ENCODE results near the gene GRIN2A.

The GRIN2A gene

GRCh38 chr16:9801651-9802050 lies 380.6 kb downstream of the GRIN2A start:
- no peak for DNase-seq
- no peaks in the 10 kb centered on the region for H3F3A ChIP-seq (ENCODE audit: insufficient read depth, low read length)
- H3K27ac ChIP-seq (ENCODE audit: low read length) = no peak overlapping the region
- H3K9me2 ChIP-seq (replicated peaks; ENCODE audit: insufficient read depth, low read length) = no peaks in the 10 kb centered on the region
- H3K4me2 ChIP-seq (ENCODE audit: low read depth, low read length) = no peak overlapping the region
- H2AFZ ChIP-seq (ENCODE audit: low read length) = no peak overlapping the region
- H3K4me3 ChIP-seq (ENCODE audit: low read length) = no peak overlapping the region
- no peak overlapping the region for H3K9ac ChIP-seq (ENCODE audit: low read length)
- no peaks in the 10 kb centered on the region for H3K36me3 ChIP-seq (replicated peaks; ENCODE audit: insufficient read depth, low read length)
- no peaks in the 10 kb centered on the region for H4K20me1 ChIP-seq (ENCODE audit: insufficient read depth, low read length)
- no peaks in the 10 kb centered on the region for H3K4me1 ChIP-seq (ENCODE audit: low read length)
- no peak for TF ChIP-seq CTCF (IDR thresholded peaks at IDR 0.05; ENCODE audit: low read length)
- TF ChIP-seq EZH2phosphoT487 (IDR thresholded peaks at IDR 0.05; ENCODE audit: low read length) = no peak
- TF ChIP-seq EZH2 (optimal IDR thresholded peaks at IDR 0.05; ENCODE audit: low read depth, low read length) = no peak
- no peaks in the 10 kb centered on the region for H3K79me2 ChIP-seq (ENCODE audit: low read length)
- no peaks in the 10 kb centered on the region for H3K9me3 ChIP-seq (replicated peaks; ENCODE audit: insufficient read depth, low read length)
- no peaks in the 10 kb centered on the region for H3K27me3 ChIP-seq (replicated peaks; ENCODE audit: insufficient read depth, low read length)

- Histone ChIP-seq H3K9me3 (replicated peaks; ENCODE audit: insufficient read depth, low read length) (no peaks in the 10 kb centered on the region), H3K79me2 (ENCODE audit: low read length) (no peaks in the 10 kb centered on the region), H3K9me2 (replicated peaks; ENCODE audit: insufficient read depth, low read length) (no peaks in the 10 kb centered on the region), H3F3A (ENCODE audit: insufficient read depth, low read length) (no peaks in the 10 kb centered on the region), H3K4me1 (ENCODE audit: low read length) (no peaks in the 10 kb centered on the region), H3K4me2 (ENCODE audit: low read depth, low read length) (no peak overlapping the region), H3K27me3 (replicated peaks; ENCODE audit: insufficient read depth, low read length) (no peaks in the 10 kb centered on the region), H3K36me3 (replicated peaks; ENCODE audit: insufficient read depth, low read length) (no peaks in the 10 kb centered on the region), H3K9ac (ENCODE audit: low read length) (no peak overlapping the region), H3K27ac (ENCODE audit: low read length) (no peak overlapping the region), H3K4me3 (ENCODE audit: low read length) (no peak overlapping the region), H4K20me1 (ENCODE audit: insufficient read depth, low read length) (no peaks in the 10 kb centered on the region), H2AFZ (ENCODE audit: low read length) (no peak overlapping the region)
- TF ChIP-seq CTCF (IDR thresholded peaks at IDR 0.05; ENCODE audit: low read length) = no peak
- TF ChIP-seq EZH2 (optimal IDR thresholded peaks at IDR 0.05; ENCODE audit: low read depth, low read length) = no peak
- no peak for TF ChIP-seq EZH2phosphoT487 (IDR thresholded peaks at IDR 0.05; ENCODE audit: low read length)
- no peak for DNase-seq
Observed at GRCh38 chr16:9800186-9800738, 382.0 kb downstream of the GRIN2A start.

- Histone ChIP-seq H3K79me2 (ENCODE audit: low read length) (no peaks in the 10 kb centered on the region), H3K9ac (ENCODE audit: low read length) (no peak overlapping the region), H4K20me1 (ENCODE audit: insufficient read depth, low read length) (no peaks in the 10 kb centered on the region), H3K27me3 (replicated peaks; ENCODE audit: insufficient read depth, low read length) (no peaks in the 10 kb centered on the region), H3K4me2 (ENCODE audit: low read depth, low read length) (no peak overlapping the region), H3K36me3 (replicated peaks; ENCODE audit: insufficient read depth, low read length) (no peaks in the 10 kb centered on the region), H3K27ac (ENCODE audit: low read length) (no peak overlapping the region), H3K9me3 (replicated peaks; ENCODE audit: insufficient read depth, low read length) (no peaks in the 10 kb centered on the region), H3K4me3 (ENCODE audit: low read length) (no peak overlapping the region), H3F3A (ENCODE audit: insufficient read depth, low read length) (no peaks in the 10 kb centered on the region), H3K4me1 (ENCODE audit: low read length) (no peaks in the 10 kb centered on the region), H2AFZ (ENCODE audit: low read length) (no peak overlapping the region), H3K9me2 (replicated peaks; ENCODE audit: insufficient read depth, low read length) (no peaks in the 10 kb centered on the region)
- DNase-seq = no peak
- TF ChIP-seq EZH2 (optimal IDR thresholded peaks at IDR 0.05; ENCODE audit: low read depth, low read length) (no peak), CTCF (IDR thresholded peaks at IDR 0.05; ENCODE audit: low read length) (no peak), EZH2phosphoT487 (IDR thresholded peaks at IDR 0.05; ENCODE audit: low read length) (no peak)
Observed at GRCh38 chr16:9798952-9799580, 383.2 kb downstream of the GRIN2A start.
